ENCODE measurements around the gene CERK.

DNA sequence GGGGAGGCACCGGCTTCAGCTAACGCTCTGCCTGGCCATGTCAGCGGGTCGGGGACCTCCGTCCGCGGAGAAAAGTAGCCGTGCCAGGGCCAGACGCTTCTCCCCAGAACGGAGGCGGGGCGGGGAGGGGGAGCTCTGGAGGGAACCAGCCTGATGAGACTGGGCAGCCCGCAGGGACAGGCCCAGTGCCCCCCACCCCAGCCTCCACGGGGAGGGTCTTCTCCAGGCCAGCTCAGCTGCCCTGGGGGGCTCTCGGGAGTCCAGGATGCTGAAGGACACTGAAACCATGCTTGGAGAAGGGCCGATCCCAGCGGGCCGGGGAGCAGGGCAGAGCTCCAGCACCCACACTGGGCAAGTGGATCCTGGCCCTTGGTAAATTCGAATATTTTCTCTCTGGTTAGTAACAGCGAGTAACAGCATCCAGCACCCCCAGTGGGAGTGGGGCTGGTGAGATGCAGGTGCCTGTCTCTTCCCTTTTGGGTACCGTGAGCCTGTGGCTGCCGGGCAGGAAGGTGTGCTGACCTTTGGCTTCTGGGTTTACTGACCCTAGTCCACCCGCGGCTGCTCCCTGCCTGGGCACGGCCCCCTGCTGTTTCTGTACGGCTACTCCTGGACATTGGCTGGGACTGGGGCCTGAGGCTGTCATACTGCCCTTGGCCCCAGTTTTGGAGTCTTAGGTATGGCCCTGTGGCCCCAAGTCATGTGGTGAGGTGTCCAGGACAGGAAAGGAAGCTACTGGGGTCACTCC lies 82.0 kb downstream of the CERK start:
- TF ChIP-seq, protein P1, sequence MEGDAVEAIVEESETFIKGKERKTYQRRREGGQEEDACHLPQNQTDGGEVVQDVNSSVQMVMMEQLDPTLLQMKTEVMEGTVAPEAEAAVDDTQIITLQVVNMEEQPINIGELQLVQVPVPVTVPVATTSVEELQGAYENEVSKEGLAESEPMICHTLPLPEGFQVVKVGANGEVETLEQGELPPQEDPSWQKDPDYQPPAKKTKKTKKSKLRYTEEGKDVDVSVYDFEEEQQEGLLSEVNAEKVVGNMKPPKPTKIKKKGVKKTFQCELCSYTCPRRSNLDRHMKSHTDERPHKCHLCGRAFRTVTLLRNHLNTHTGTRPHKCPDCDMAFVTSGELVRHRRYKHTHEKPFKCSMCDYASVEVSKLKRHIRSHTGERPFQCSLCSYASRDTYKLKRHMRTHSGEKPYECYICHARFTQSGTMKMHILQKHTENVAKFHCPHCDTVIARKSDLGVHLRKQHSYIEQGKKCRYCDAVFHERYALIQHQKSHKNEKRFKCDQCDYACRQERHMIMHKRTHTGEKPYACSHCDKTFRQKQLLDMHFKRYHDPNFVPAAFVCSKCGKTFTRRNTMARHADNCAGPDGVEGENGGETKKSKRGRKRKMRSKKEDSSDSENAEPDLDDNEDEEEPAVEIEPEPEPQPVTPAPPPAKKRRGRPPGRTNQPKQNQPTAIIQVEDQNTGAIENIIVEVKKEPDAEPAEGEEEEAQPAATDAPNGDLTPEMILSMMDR (IDR thresholded peaks at IDR 0.05) = no peak
- TF ChIP-seq POLR2A (IDR thresholded peaks at IDR 0.05) (no peak), EP300 (IDR thresholded peaks at IDR 0.05) (no peak)

All from suprapubic skin (tissue), 3 donors.